ENCODE data around the gene RIMS3. TPM values are rescaled to one million over a fixed set of nuclear protein-coding genes. Genes with fewer than 3 reads are reported as not detected.
A peak's percentile ranks its signal among the peaks of the same experiment; 100 is the strongest.

Gene RIMS3
- total RNA-seq, 1 donor, result 0.86 TPM

DNA sequence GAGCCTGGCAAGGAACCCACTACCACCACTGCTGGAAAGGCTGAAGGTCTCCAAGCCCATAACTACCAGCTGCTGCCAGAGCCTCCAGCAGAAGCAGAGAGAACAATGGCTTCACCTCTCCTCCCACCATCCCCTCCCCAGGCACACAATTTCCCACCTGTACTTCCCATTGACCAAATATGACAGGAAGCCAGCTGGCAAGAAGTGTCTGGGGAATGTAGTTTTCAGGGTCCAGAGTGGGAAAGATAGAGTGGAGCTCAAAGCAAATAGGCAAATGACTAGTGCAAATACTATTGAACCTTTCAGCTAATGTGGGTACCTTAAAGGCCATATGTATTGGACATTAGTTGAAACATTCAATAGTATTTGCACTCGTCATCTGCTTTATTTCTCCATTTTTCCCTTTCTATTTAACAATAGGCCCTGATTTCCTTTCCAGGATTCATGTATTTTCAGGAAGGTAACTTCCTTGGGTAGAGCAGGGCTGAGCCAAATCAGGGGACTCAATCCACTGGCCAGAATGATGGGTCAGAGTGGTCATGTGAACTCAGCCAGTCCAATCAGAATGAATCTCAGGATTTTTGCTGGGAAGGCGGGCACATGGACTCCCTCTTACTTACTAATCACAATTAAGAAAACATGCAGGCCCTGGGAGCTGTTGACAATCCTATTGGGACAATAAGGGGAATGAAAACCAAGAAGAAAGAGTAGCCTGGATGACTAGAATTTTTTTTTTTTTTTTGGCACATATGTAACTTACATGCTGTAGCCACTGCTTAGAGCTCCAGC, 13.9 kb upstream of the RIMS3 start:
- no peak overlapping the region for H3K4me3 ChIP-seq (ENCODE audit: low read depth, low read length)
- TF ChIP-seq CTCF (IDR thresholded peaks at IDR 0.05; ENCODE audit: insufficient read depth, low read depth, low read length), result no peak
- no peak for DNase-seq (ENCODE audit: low read depth)

DNA sequence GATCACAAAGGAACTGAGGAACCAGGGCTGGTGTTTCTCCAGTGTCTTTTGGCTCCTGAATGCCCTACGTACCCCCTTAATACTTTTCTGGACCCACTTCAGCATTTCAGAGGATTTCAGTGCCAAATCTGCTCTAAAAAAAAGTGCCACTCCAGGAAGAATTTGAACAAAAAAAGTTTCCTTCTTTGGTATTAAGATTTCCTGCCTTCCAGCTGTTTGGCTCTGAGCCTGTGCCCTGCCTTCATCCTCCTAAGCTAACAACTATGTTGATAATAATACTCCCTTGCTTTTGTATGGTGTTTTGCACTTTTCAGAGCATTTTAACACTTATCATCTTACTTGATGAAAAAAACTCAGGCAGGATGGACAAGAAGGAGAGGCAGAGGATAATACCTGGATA, 11.0 kb upstream of the RIMS3 start:
- H3K4me3 ChIP-seq (ENCODE audit: low read depth, low read length), result no peak overlapping the region
- TF ChIP-seq CTCF (IDR thresholded peaks at IDR 0.05; ENCODE audit: insufficient read depth, low read depth, low read length), result no peak
- no peak for DNase-seq (ENCODE audit: low read depth)

DNA sequence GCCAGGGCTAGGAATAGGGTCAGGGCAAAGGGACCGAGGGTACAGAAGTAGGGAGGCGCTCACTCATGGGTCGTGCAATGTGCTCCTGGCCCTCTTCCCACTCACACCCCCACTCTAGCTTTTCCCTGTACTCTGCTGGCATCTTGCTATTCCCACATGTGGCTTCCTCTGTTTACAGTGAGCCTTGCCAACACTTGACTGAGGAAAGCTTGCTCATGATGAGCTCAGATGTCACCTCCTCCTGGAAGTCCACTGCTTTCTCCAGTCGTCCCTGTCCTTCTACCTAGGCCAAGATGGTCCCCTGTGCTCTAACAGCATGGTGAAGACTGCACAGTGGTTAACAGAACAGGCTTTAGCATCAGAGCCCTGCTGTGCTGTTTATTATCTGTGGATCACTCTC, 8.0 kb upstream of the RIMS3 start:
- H3K4me3 ChIP-seq (ENCODE audit: low read depth, low read length), result no peak overlapping the region
- no peak for TF ChIP-seq CTCF (IDR thresholded peaks at IDR 0.05; ENCODE audit: insufficient read depth, low read depth, low read length)
- DNase-seq (ENCODE audit: low read depth), result no peak

DNA sequence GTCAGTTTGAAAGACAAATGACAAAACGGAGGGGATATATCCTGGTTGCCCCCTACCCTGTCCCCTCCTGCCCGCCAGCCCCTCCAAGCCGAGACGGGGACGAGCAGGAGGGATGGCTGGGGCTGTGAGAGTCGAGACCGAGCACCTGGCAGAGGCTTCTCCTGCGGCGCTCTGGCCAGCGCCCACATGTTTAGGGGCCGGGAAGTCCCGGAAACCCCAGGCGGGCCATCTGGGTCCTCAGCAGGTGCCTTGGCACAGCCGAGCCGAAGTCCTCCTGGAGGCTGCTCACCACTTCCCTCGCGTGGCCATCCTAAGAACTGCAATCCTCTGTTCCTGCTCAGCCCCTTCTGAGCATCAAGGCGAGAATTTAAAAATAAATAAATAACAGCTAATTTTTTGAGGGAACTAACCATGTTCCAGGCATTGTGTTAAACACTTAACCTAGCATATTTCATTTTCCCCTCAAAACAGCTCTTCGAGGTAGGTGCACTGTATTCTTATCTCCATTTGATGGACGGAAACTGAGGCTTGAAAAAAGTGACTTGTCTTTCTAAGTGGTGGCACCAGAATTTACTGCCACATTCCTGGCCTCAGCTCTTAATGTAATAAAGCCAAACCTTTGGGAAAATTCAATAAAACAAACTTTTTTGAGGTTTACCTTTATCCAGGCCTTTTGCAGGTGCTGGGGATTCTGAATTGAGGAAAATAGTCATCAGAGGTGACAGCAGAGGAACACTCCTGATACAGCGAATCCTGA, 3.5 kb upstream of the RIMS3 start:
- peak; percentile 67 for DNase-seq (ENCODE audit: low read depth)
- peak; percentile 97 for TF ChIP-seq CTCF (IDR thresholded peaks at IDR 0.05; ENCODE audit: insufficient read depth, low read depth, low read length)

DNA sequence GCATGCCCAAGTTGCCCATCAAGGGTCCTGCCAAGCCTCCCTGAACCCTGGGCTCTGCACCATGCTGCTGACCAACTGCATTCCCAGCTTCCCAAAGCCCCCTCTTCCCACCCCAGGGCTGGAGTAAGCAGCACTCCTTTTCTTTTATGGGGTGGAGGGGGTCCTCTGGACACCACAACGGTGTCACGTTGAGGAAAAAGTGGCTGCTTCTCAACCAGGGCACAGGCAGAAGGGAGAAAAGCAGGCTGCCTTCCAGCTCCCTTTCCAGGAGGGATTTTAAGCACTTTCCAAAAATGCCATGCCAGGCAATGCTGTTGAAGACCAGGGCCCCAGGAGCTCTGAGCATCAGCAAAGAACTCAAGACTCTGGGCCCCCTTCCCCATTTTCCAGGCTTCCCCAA, 691 bp downstream of the RIMS3 start:
- H3K4me3 ChIP-seq (ENCODE audit: low read depth, low read length), result no peak overlapping the region
- no peak for DNase-seq (ENCODE audit: low read depth)
- no peak for TF ChIP-seq CTCF (IDR thresholded peaks at IDR 0.05; ENCODE audit: insufficient read depth, low read depth, low read length)

More for the DNA sequence above, 3.5 kb upstream of the RIMS3 start:
- no peak overlapping the region for H3K4me3 ChIP-seq (ENCODE audit: low read depth, low read length)

DNA sequence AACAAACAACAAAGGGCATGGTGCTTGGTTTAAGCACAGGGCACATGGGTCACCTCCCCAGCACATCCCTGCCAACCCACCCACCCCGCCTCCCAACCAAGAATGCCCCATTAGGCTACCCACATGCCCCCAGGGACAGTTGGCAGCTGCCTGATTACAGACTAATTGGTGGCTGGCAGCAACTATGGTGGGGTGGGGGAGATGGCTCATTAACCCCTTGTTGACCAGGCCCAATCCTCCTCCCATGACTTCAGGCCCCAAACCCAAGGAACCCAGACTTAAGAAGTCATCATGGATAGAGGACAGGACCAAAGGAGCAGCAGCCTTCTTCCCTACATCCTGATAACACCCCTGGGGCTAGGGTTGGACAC, 1.3 kb downstream of the RIMS3 start:
- no peak for DNase-seq (ENCODE audit: low read depth)
- H3K4me3 ChIP-seq (ENCODE audit: low read depth, low read length), result no peak overlapping the region
- TF ChIP-seq CTCF (IDR thresholded peaks at IDR 0.05; ENCODE audit: insufficient read depth, low read depth, low read length), result no peak
